HCT116 (cell line): ENCODE measurements around the gene ALDH1L2. TPM values are rescaled to one million over a fixed set of nuclear protein-coding genes. Genes with fewer than 3 reads are reported as not detected.

Source experiments
- ATAC-seq: fragments of 200-7000 bp; cut with Tn5 transposase; 2 replicates; pipeline ENCODE4 v1.9.1; 2020; ENCODE audit warnings: mild to moderate bottlenecking, moderate library complexity
- BruUV-seq: library from RNA; stranded (reverse); fragments of 400-500 nt; replicated peaks from 2 replicates; lab custom pipeline; 2021; lab: Mats Ljungman, UMichigan
- CTCF ChIA-PET: fragments of 300-600 bp; sonication (Branson Sonifier 250); formaldehyde crosslinking; loops from one replicate; lab custom pipeline; 2021; ENCODE audit warnings: antibody characterized with exemption; lab: Charles Lee
- POLR2A ChIA-PET: fragments of 300-600, 350-600 bp; sonication (Branson Sonifier 250); formaldehyde crosslinking; loops from one replicate; lab custom pipeline; 2021; ENCODE audit warnings: antibody characterized with exemption; lab: Charles Lee
- RAD21 ChIA-PET, 2 experiments: fragments of 300-600 bp; sonication (Branson Sonifier 250); formaldehyde crosslinking; loops; one replicate each; lab custom pipeline; 2023; ENCODE audit warnings: low total read pairs in 2 of 2; ENCODE audit not compliant: uncharacterized antibody in 2 of 2, unreplicated experiment in 2 of 2, low non-redundant PET in 1 of 2; lab: Charles Lee
- DNase-seq: peaks from one replicate; pipeline ENCODE4 v3.0.0-alpha.2; 2010; ENCODE audit warnings: low read depth, low spot score
- H2AFZ ChIP-seq: fragments of 200-600 bp; shearing (Covaris generic), sonication (generic); 2 replicates; pipeline ENCODE4 v1.6.1; 2017; ENCODE audit warnings: low read depth, mixed run types, mixed read lengths, antibody characterized with exemption, low read length; ENCODE audit not compliant: poor library complexity, severe bottlenecking
- H3K27ac ChIP-seq: 2 replicates; pipeline ENCODE4 v1.5.1; 2012; ENCODE audit warnings: low read depth, low read length
- H3K27me3 ChIP-seq: fragments of 200-600 bp; sonication (generic); 2 replicates; pipeline ENCODE4 v1.6.1; 2016; ENCODE audit warnings: mixed run types, low read length, mixed read lengths; ENCODE audit not compliant: insufficient read depth
- H3K36me3 ChIP-seq, 2 experiments: fragments of 200-500 bp in 1 of 2; fragments of 200-600 bp in 1 of 2; sonication (Bioruptor generic) in 1 of 2; sonication (generic) in 1 of 2; 2 replicates each; pipeline versions ENCODE4 v1.5.1 to v1.6.1; 2014 to 2016; ENCODE audit warnings: low read length in 2 of 2, inconsistent platforms in 1 of 2, mixed read lengths in 1 of 2, mixed run types in 1 of 2; ENCODE audit not compliant: insufficient read depth in 2 of 2, control insufficient read depth in 1 of 2
- H3K4me1 ChIP-seq, 2 experiments: fragments of 200-600 bp in 1 of 2; sonication (generic) in 1 of 2; 2 replicates each; pipeline versions ENCODE4 v1.5.1 to v1.6.1; 2012 to 2017; ENCODE audit warnings: low read length in 2 of 2, inconsistent platforms in 1 of 2, mild to moderate bottlenecking in 1 of 2, mixed read lengths in 1 of 2, mixed run types in 1 of 2, moderate library complexity in 1 of 2; ENCODE audit not compliant: insufficient read depth in 2 of 2, control insufficient read depth in 1 of 2
- H3K4me2 ChIP-seq: fragments of 200-600 bp; sonication (generic); 2 replicates; pipeline ENCODE4 v1.6.1; 2017; ENCODE audit warnings: mixed run types, low read length, mixed read lengths
- H3K4me3 ChIP-seq, 2 experiments: fragments of 200-600 bp in 1 of 2; sonication (generic) in 1 of 2; replicated peaks in 1 of 2; 2 replicates each; pipeline ENCODE4 v1.5.1; 2011 to 2016; ENCODE audit warnings: low read length in 2 of 2, control low read depth in 1 of 2, low read depth in 1 of 2, mild to moderate bottlenecking in 1 of 2, mixed read lengths in 1 of 2, mixed run types in 1 of 2
- H3K79me2 ChIP-seq: fragments of 200-600 bp; sonication (generic); 2 replicates; pipeline ENCODE4 v1.6.1; 2017; ENCODE audit warnings: mild to moderate bottlenecking, mixed run types, low read length, moderate library complexity, mixed read lengths; ENCODE audit not compliant: insufficient read depth
- H3K9ac ChIP-seq: fragments of 200-600 bp; sonication (generic); 2 replicates; pipeline ENCODE4 v1.6.1; 2016; ENCODE audit warnings: low read length, mixed read lengths
- H3K9me2 ChIP-seq: fragments of 200-600 bp; sonication (generic), shearing (Covaris generic); 2 replicates; pipeline ENCODE4 v1.6.1; 2017; ENCODE audit warnings: mixed run types, mild to moderate bottlenecking, moderate library complexity; ENCODE audit not compliant: insufficient read depth
- H3K9me3 ChIP-seq, 2 experiments: fragments of 200-500 bp in 1 of 2; fragments of 200-600 bp in 1 of 2; sonication (Bioruptor generic) in 1 of 2; sonication (generic) in 1 of 2; 2 replicates each; pipeline ENCODE4 v1.6.1; 2014 to 2017; ENCODE audit warnings: low read length in 2 of 2, mixed read lengths in 2 of 2, inconsistent platforms in 1 of 2, low read depth in 1 of 2, mild to moderate bottlenecking in 1 of 2, mixed run types in 1 of 2, moderate library complexity in 1 of 2; ENCODE audit not compliant: control insufficient read depth in 1 of 2, insufficient read depth in 1 of 2
- H4K20me1 ChIP-seq: fragments of 200-600 bp; sonication (generic), shearing (Covaris generic); 2 replicates; pipeline ENCODE4 v1.6.1; 2017; ENCODE audit warnings: mixed run types, mild to moderate bottlenecking, moderate library complexity; ENCODE audit not compliant: insufficient read depth
- CEBPB ChIP-seq: IDR thresholded peaks from 2 replicates; pipeline ENCODE4 v1.6.1; 2012; ENCODE audit warnings: low read depth
- CTCF ChIP-seq, 3 experiments: fragments of 200-600 bp in 1 of 3; sonication (generic) in 1 of 3; IDR thresholded peaks in 2 of 3; conservative IDR thresholded peaks in 1 of 3; 2 replicates each; pipeline ENCODE4 v1.5.1; 2012 to 2017; ENCODE audit warnings: low read depth in 2 of 3, low read length in 2 of 3, antibody characterized with exemption in 1 of 3, borderline replicate concordance in 1 of 3, control low read depth in 1 of 3, mild to moderate bottlenecking in 1 of 3, mixed read lengths in 1 of 3, mixed run types in 1 of 3, moderate library complexity in 1 of 3; ENCODE audit not compliant: insufficient read depth in 1 of 3
- EGR1 ChIP-seq: IDR thresholded peaks from 2 replicates; pipeline ENCODE4 v1.6.1; 2012; ENCODE audit warnings: low read depth
- ELF1 ChIP-seq: IDR thresholded peaks from 2 replicates; pipeline ENCODE4 v1.6.1; 2012; ENCODE audit warnings: low read depth, borderline replicate concordance
- EZH2 ChIP-seq: fragments of 200-600 bp; sonication (generic); IDR thresholded peaks from 2 replicates; pipeline ENCODE4 v1.6.1; 2017; ENCODE audit warnings: antibody characterized with exemption, mixed run types
- MAX ChIP-seq: IDR thresholded peaks from 2 replicates; pipeline ENCODE4 v1.6.1; 2012
- POLR2A ChIP-seq: IDR thresholded peaks from 2 replicates; pipeline ENCODE4 v1.7.0; 2011; ENCODE audit warnings: borderline replicate concordance; ENCODE audit not compliant: insufficient read depth, insufficient read length; ENCODE audit errors: extremely low read depth
- RAD21 ChIP-seq: IDR thresholded peaks from 2 replicates; pipeline ENCODE4 v1.6.1; 2012; ENCODE audit warnings: low read depth, mild to moderate bottlenecking
- REST ChIP-seq: IDR thresholded peaks from 2 replicates; pipeline ENCODE4 v1.6.1; 2012; ENCODE audit warnings: low read depth
- SIN3A ChIP-seq: IDR thresholded peaks from 2 replicates; pipeline ENCODE4 v1.6.1; 2012; ENCODE audit warnings: low read depth
- ZNF274 ChIP-seq: fragments of 200-500 bp; sonication (Bioruptor generic); IDR thresholded peaks from 2 replicates; pipeline ENCODE4 v1.6.1; 2014; ENCODE audit warnings: mild to moderate bottlenecking, low read depth, low read length, inconsistent platforms
- intact Hi-C: fragments of 100-400 bp; cut with micrococcal nuclease; formaldehyde crosslinking; loops from 2 replicates; pipeline ENCODE4 v1.10.0; 2022
- total RNA-seq: library from RNA; stranded (reverse); gene quantifications from one replicate; pipeline ENCODE4 v1.2.1, GENCODE V29; 2021; ENCODE audit not compliant: unreplicated experiment

ALDH1L2 gene
- total RNA-seq, 1 experiment from 2014 or later: 1.5 TPM

- H4K20me1 ChIP-seq: no peaks in the 10 kb centered on the region
- H3K27ac ChIP-seq: no peak overlapping the region
- RAD21 ChIA-PET: no interaction called here
- H2AFZ ChIP-seq: no peak overlapping the region
- POLR2A ChIA-PET: no interaction called here
- no peaks in the 10 kb centered on the region for H3K27me3 ChIP-seq
- H3K9ac ChIP-seq: no peak overlapping the region
- DNase-seq (no peak), ATAC-seq (no peak)
- intact Hi-C loops: no loop called here
- no peaks in the 10 kb centered on the region for H3K36me3 ChIP-seq
- TF ChIP-seq SIN3A: no peak
- TF ChIP-seq RAD21: no peak
- TF ChIP-seq EGR1: no peak
- no peak for TF ChIP-seq ELF1
- no peak for TF ChIP-seq MAX
- TF ChIP-seq REST: no peak
- no peak for TF ChIP-seq POLR2A
- H3K9me3 ChIP-seq: no peaks in the 10 kb centered on the region
- no TSS peak for BruUV-seq
- H3K4me2 ChIP-seq: no peak overlapping the region
- no peak overlapping the region for H3K4me3 ChIP-seq
- H3K4me1 ChIP-seq: no peaks in the 10 kb centered on the region
- no peaks in the 10 kb centered on the region for H3K9me2 ChIP-seq
- CTCF ChIA-PET: no interaction called here
- H3K79me2 ChIP-seq: no peaks in the 10 kb centered on the region
These were observed 6.8 kb downstream of the ALDH1L2 start for GRCh38 chr12:105077435-105077834.

GRCh38 chr12:105076913-105077312, 7.3 kb downstream of the ALDH1L2 start:
- POLR2A ChIA-PET: no interaction called here
- Histone ChIP-seq H3K27me3 (no peaks in the 10 kb centered on the region), H3K79me2 (no peaks in the 10 kb centered on the region), H3K9me2 (no peaks in the 10 kb centered on the region), H3K4me2 (no peak overlapping the region), H3K4me3 (no peak overlapping the region), H3K36me3 (no peaks in the 10 kb centered on the region), H3K9me3 (no peaks in the 10 kb centered on the region), H3K27ac (no peak overlapping the region), H3K4me1 (no peaks in the 10 kb centered on the region), H3K9ac (no peak overlapping the region), H2AFZ (no peak overlapping the region), H4K20me1 (no peaks in the 10 kb centered on the region)
- BruUV-seq: no TSS peak
- TF ChIP-seq SIN3A: no peak
- TF ChIP-seq ZNF274: no peak
- TF ChIP-seq CTCF (IDR thresholded peaks at IDR 0.05 in 2 of 3, conservative IDR thresholded peaks at IDR 0.05 in 1 of 3; ENCODE audit: borderline replicate concordance in 1 of 3, insufficient read depth in 1 of 3, low read depth in 2 of 3, low read length in 2 of 3): no peak
- no peak for TF ChIP-seq CEBPB
- TF ChIP-seq EZH2: no peak
- CTCF ChIA-PET: no interaction called here
- no peak for ATAC-seq
- DNase-seq: no peak
- RAD21 ChIA-PET: no interaction called here
- intact Hi-C loops: no loop called here
